ENCODE measurements around the gene TNPO3.
"Not testable (repeated sequence)": the region's sequence is repeated elsewhere in the genome, so short reads cannot be mapped to it uniquely, and the experiment has no call there.

Gene TNPO3

DNA sequence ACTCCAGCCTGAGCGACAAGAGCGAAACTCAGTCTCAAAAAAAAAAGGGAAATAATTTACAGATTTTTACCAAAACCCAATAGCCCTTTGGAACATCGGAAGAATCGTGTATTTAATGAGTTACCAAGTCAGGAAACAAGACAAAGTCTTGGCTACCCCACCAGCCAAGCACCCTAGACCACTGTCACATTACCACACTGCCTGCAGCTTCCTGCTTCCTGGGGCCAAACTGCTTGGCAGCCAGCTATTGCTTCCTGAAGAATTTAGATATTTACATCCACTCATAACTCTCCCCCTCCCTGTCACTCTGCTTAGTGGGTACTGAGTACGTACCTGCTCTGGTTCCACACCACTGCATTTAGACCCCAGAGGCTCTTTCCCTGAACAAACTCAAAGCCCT lies 14.1 kb upstream of the TNPO3 start:
- no peak for DNase-seq (ENCODE audit: low spot score)

DNA sequence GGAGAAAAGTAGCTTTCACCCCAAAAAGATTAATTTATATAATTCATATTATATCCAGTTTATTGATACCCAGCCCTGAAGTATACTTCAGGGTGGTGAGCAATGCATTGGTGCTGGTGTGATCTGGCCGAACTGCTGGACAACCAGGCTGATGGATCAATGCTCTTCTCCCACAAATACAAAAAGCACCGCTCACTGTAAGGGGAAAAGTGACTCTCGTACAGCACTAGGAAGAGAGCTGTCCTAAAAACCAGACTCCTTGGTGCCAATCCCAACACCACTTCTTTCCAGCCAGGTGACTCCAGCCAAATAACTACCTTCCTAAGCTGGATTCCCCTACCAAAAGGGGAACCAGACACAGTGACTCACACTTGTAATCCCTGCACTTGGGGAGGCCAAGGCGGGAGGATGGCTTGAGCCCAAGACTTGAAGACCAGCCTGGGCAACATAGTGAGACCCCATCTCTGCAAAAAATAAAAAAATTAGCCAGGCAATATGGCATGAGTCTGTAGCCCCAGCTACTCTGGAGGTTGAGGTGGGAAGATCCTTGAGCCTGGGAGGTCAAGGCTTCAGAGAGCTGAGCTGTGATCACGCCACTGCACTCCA lies 13.1 kb upstream of the TNPO3 start:
- no peak for DNase-seq (ENCODE audit: low spot score)

DNA sequence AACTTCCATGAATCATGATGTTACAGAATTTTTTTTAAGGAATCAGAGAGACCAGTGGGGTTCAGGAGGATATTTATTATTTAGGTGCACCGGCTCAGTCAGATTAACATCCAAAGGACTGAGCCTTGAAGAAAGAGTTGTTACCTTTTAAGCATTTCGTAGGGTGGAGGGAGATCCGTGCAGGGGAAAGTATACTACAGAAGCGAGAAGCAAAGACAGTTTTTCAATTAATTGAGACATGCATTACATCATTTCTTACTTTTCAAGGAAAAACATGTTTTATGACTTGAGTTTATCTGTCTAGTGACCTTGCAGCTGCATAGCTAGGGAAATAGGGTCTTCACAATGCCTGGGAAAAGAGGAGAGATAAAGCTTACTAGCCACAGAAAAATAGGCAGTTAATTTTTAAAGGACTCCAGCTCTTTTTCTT lies 12.2 kb upstream of the TNPO3 start:
- not testable (repeated sequence) for DNase-seq (ENCODE audit: low spot score)

DNA sequence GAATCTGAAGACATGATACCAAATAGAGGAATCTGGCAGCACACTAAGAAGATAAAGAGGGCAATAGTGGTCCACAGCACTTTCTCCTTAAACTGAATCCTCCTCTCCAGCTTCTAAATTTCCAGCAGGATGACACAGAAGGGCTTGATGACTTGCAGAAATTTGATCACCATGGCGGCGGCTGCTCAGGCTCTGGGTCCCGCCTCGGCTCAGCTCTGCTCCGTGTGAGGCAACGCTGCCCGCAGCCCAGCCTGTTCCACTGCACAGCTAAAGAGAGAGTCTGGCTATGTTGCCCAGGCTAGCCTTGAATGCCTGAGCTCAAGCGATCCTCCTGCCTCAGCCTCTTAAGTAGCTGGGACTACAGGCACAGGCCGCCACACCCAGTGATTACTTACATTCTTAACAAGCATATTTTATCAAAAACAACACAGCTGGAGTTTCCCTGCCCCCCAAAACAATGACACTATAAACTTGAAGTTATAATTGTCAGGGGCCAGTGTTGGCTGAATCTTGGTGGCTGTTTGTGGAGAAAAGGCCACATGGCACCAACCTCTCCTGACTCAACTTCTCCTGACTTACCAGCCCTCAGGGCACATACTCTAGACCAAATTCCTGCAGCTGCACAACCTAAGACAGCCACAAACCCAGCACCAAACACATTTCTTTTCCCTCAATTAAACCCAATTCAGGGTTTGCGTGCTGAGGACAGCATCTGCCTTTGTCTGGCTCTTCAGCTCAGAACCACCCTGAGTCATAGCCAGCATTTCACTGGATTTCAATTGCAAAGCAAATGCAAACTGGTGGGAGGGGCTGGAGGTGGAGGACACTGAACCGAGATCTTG lies 11.6 kb upstream of the TNPO3 start:
- peak; percentile 37 for DNase-seq (ENCODE audit: low spot score)

DNA sequence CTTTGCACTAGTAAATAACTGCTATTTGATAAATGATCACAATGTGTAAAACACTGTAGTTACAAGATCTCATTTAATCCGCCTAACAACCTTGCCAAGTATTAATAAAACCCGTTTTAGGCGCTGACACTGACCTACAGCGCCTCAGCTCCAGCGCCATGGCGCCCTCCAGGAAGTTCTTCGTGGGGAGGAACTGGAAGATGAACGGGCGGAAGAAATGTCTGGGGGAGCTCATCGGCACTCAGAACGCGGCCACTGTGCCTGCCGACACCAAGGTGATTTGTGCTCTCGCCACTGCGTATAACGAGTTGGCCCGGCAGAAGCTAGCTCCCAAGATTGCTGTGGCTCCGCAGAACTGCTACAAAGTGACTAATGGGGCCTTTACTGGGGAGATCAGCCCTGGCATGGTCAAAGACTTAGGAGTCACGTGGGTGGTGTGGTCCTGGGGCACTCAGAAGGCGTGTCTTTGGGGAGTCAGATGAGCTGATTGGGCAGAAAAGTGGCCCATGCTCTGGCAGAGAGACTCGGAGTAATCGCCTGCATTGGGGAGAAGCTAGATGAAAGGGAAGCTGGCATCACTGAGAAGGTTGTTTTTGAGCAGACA lies 1.1 kb upstream of the TNPO3 start:
- no peak for DNase-seq (ENCODE audit: low spot score)

DNA sequence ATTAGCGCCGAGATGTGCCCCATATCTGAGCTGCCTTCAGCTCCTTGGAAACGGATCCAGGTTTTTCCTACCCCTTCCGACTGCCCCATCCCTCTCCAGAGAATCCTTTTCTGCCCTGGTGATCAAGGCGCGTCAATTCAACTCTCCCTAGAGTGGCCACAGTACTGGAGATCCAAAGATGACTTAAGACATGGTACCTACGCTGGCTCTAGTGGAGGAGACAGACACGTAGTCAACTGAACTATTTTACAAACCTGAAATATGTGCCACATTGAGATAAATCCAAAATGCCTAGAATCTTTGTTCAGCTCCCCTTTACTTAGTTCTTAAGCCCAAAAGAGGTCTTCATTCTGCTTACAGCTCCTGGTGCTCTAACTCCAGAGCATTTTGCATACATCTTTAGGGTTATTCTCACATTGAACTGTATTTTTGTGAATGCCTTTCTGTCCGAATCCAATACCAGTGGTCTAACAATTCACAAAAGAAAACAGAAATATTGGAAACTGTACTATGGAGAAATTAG lies 444 bp upstream of the TNPO3 start:
- no peak for DNase-seq (ENCODE audit: low spot score)

DNA sequence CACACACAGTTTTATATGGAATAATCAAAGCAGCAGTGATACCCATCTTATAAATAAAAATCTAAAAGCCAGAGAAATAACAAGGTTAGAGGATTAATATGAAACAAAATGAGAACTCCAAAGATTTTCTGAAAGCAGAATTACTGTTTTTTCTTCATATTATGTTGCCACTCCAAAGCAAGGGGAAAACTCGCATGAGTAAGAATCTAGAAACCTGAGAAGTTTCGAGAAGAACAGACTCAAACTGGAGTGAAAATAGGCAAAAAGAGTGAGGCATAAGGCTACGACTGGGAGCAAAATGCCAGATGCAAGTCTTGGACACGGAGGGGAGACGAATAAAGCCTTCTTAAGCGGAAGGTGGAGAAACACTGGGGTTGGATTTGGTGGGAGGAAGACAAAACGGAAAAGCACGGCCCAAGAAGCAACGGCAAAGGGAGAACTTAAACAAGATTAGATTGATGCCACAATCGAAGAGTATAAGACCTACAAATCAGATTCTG lies 923 bp downstream of the TNPO3 start:
- no peak for DNase-seq (ENCODE audit: low spot score)

DNA sequence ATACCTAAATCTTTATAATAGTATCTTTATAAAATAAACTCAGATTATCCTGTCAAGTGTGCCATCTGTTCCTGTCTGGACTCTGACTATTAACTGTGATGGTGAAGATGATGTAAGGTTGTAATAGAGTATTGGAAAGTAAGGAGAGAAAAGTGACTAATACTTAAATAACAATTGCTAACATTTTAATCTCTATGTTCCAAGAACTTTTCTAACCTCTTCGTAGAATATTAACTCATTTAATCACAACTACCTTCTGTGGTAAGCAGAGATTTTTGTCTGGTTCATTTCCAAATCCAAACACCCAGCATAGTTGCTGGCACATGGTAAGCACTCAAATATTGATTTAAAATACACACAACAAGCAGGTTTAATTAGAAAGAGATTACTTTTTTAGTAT lies 2.5 kb downstream of the TNPO3 start:
- no peak for DNase-seq (ENCODE audit: low spot score)

DNA sequence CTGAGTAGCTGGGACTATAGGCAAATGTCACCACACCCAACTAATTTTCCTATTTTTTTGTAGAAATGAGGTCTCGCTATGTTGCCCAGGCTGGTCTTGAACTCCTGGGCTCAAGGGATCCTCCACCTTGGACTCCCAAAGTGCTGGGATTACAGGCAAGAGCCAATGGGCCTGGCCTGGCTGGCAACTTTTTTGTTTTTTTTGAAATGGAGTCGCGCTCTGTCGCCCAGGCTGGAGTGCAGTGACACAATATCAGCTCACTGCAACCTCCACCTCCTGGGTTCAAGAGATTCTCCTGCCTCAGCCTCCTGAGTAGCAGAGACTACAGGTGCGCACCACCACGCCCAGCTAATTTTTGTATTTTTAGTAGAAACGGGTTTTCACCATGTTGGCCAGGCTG lies 3.5 kb downstream of the TNPO3 start:
- not testable (repeated sequence) for DNase-seq (ENCODE audit: low spot score)

DNA sequence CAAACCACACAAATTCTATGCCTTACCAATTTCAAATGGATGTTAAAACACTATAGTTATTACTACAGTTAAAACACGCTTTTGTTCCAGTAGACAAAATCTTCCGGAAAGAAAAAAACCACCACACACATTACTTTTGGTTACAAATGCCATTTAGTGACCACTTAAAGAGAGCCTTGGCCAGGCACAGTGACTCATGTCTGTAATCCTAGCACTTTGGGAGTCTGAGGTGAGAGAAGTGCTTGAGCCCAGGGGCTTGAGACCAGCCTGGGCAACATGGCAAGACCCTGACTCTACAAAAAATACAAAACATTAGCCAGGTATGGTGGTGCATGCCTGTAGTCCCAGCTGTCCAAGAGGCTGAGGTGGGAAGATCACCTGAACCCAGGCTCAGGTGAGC lies 7.2 kb downstream of the TNPO3 start:
- no peak for DNase-seq (ENCODE audit: low spot score)

DNA sequence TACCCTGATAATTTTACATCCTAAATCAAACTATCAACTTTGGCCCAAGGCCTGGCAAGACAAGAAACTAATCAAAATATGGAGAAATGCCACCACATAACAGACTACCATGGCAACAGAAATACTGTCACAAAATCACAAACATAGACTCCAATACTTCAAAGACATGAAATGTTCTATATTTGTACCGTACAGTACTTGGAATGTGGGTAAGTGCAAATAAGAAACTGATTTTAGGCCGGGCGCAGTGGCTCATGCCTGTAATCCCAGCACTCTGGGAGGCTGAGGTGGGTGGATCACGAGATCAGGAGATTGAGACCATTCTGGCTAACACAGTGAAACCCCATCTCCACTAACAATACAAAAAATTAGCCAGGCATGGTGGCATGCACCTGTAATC lies 9.2 kb downstream of the TNPO3 start:
- DNase-seq (ENCODE audit: low spot score), result no peak

DNA sequence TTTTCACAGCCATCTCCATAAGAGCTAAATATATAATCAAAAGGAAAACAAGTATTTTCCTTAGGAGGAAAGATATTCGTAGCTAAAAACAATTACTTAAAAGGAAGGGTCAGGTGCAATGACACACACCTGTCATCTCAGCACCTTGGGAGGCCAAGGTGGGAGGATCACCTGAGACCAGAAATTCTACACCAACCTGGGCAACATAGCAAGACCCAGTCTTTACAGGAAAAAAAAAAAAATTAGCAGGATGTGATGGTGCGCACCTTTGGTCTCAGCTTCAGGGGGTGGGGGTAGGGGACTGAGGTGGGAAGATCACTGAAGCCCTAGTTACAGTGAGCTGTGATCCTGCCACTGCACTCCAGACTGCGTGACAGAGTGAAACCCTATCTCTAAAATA lies 11.9 kb downstream of the TNPO3 start:
- DNase-seq (ENCODE audit: low spot score), result no peak

DNA sequence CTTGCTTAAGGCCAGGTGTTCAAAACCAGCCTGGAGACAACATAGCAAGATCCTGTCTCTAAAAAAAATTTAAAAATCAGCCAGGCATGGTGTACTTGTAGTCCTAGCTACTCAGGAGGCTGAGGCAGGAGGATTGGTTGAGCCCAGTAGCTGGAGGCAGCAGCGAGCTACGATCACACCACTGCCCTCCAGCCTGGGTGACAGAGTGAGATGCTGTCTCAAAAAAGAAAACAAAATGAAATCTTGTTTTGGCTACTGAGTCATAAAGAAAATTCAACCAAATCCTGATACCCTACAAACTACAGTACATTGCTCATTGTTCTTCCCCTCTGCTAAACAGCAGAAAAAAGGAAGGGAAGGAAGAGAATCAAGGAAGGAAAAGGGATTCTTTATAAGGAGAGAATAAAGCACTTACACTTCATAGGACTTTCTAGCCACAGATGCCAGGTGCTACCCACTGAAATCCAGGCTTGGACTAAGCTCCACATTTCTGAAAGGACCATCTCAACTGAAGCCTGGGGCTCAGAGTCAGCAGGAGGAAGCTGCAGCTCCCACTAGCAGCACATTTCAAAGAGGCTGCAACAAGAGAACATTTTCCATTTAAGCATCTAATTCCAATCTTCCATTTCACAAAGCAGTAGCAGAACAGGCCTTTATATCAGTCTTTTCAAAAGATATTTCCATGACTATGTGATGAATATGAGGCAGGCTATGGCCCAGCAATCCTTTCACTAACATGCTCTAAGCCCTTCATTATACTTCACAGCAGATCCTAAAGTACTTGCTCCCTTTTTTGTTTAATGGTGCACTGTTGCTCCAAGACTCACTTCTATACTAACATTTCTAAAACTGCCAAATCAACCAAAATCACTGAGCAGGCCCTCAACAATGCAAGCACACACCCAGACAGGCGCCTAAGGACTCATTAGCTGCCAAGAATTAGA lies 13.5 kb downstream of the TNPO3 start:
- DNase-seq (ENCODE audit: low spot score), result no peak

DNA sequence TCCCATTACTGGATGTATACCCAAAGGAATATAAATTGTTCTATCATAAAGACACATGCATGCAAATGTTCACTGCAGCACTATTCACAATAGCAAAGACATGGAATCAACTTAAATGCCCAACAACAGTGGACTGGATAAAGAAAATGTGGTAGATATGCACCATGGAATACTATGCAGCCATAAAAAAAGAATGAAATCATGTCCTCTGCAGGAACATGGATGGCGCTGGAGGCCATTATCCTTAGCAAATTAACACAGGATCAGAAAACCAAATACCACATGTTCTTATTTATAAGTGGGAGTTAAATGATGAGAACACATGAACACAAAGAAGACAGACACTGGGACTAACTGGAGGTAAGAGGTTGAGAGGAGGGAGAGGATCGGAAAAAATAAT lies 16.4 kb downstream of the TNPO3 start:
- DNase-seq (ENCODE audit: low spot score), result not testable (repeated sequence)

DNA sequence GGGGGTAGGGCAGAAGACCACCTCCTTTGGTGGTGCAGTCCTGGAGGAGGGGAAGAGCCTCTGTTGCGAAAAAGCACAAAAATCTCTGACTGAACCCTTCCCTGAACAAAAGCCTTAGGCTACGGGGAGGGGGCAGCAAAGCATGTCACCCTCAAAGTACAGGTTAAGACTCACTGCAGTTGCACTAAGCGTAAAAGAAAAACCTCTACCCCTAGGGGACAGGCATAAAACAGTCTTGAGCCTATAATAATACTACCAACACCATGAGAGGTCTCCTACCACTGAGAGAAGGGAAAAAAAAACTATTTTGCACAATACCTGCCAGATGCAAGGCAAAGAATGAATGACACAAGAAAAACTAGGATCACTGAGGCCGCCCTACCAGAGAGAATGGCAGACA lies 17.3 kb downstream of the TNPO3 start:
- DNase-seq (ENCODE audit: low spot score), result no peak

DNA sequence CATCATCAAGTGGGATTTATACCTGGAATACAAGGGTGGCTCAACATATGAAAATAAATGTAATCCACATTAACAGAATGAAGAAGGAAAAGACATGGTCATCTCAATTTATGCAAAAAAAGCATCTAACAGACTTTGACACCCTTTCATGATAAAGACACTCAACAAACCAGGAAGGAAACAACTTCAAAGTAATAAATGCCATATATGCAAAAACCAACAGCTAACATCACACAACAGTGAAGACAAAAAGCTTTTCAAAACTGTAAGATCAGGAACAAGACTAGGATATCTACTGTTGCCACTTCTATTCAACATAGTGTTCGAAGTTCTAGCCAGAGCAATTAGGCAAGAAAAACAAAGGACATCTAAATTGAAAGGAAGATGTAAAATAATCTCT lies 22.9 kb downstream of the TNPO3 start:
- DNase-seq (ENCODE audit: low spot score), result no peak

DNA sequence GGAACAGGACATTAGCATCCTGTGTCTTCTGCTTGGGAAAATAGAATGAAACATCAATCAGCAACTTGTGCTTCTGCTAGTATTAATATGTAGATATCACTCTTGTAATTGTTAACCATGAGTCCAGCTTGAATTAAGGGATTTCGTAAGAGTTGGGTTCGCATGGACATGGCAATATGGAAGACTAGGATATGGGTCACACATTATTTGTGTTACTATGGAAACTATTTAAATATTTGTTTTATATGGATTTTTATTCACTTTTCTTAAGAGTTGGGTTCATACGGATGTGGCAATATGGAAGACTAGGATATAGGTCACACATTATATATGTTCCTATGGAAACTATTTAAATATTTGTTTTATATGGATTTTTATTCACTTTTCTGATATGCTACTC lies 24.5 kb downstream of the TNPO3 start:
- DNase-seq (ENCODE audit: low spot score), result no peak

DNA sequence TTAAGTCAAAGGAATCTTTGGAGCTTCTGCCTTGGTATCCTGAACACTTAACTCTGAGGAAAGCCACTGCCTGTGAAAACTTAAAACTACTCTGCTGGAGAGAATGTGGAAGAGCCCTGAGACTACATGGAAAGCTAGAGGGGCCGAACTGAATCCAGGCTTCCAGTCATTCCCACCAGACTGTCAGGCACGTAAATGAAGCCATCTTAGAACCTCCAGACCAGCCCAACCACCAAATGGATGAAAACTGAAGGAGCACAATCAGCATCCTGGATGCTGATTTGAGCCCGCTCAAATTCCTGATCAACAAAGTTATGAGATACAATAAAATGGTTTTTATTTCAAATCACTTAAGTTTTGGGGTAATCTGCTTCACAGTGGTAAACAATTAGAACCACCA lies 30.8 kb downstream of the TNPO3 start:
- no peak for DNase-seq (ENCODE audit: low spot score)

DNA sequence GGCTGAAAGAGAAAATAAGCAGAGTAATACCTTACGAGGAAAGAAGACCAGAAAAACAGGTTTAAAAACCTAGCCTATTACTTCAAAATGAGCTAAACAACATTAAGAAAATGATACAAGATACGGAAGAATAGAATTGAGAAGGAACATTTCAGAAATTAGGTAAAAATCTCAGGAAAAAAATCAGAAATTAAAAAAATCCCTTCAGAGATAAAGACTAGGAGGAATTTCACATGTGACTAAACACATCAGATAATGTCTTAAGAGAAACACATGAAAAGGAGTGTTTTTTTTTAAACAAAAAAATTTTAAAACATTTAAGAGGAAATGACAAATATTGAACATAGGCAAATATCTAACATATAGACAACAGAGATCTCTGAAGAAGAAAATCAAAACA lies 33.3 kb downstream of the TNPO3 start:
- DNase-seq (ENCODE audit: low spot score), result no peak

DNA sequence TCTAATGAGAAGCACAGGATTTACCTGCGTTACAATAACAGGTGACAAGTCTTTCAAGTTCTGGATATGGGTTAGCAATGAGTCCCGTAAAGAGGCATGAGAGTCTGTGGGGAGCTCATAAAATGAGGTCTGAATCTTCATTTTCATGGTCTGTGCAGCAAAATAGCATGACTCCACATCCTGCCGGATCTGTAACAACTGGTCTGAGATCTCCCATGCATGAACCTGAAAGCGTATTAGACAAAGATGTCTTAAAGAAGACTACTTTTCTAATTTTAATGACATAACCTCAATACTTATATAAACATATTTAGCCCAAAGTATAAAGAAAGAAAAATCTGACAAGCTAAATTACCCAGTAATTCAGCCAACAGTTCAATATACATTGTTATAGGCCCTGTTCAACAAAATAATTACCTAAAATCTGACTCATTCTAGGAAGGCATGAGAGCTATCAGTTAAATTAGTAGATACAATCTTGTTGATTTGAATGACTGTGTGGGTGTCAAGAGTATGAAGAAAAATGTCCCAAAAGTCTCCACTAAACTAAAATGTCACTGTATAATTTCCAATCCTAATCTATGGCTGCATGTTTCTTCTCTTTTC lies 36.9 kb downstream of the TNPO3 start:
- no peak for DNase-seq (ENCODE audit: low spot score)

DNA sequence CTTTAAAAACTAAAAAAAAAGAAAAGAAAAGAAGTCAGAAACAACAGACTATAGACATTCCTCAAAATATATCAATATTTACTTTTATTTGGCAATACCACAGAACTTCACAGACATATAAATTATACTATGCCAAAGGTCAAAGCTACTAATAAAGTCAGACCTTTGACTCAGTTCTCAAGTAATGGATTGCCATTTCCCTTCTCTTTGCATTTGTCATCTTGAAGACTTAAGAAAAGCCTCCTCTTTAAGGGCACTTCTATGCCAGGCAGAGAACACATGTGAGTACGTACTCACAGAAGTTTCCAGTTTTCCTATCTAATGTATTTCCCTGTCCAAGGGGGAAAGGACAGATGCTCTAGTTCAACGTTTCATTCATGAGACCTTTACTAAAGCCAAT lies 37.6 kb downstream of the TNPO3 start:
- DNase-seq (ENCODE audit: low spot score), result no peak

All from AG08396 (cell line).